Endothelial cell of umbilical vein (primary cell): ENCODE data around the gene UBXN11.

Source experiments
- EZH2 ChIP-seq: IDR thresholded peaks from 2 replicates; pipeline ENCODE4 v1.6.1; 2012; ENCODE audit warnings: borderline replicate concordance, low read depth, mild to moderate bottlenecking, moderate library complexity, low read length, inconsistent platforms; ENCODE audit not compliant: severe bottlenecking
- FOS ChIP-seq: IDR thresholded peaks from 2 replicates; pipeline ENCODE4 v1.6.1; 2011; ENCODE audit warnings: mild to moderate bottlenecking, low read length, moderate library complexity, borderline replicate concordance; ENCODE audit not compliant: insufficient read depth
- POLR2AphosphoS5 ChIP-seq: IDR thresholded peaks from 2 replicates; pipeline ENCODE4 v1.6.1; 2012; ENCODE audit warnings: low read depth, mild to moderate bottlenecking, control low read depth, low read length, moderate library complexity; ENCODE audit not compliant: insufficient read depth
- TF ChIP-seq, protein P1 (sequence below), 2 donors: IDR thresholded peaks; 1 replicate in 1 of 2; 2 replicates in 1 of 2; pipeline ENCODE4 v1.5.1; 2011; ENCODE audit warnings: low read length in 2 of 2, mild to moderate bottlenecking in 2 of 2, moderate library complexity in 2 of 2, control low read depth in 1 of 2, inconsistent platforms in 1 of 2, low read depth in 1 of 2; ENCODE audit not compliant: insufficient read depth in 1 of 2; ENCODE audit errors: extremely low read depth in 1 of 2
- TF ChIP-seq, protein P2 (sequence below): IDR thresholded peaks from 2 replicates; pipeline ENCODE4 v1.6.1; 2011; ENCODE audit not compliant: insufficient read depth, insufficient read length

DNA sequence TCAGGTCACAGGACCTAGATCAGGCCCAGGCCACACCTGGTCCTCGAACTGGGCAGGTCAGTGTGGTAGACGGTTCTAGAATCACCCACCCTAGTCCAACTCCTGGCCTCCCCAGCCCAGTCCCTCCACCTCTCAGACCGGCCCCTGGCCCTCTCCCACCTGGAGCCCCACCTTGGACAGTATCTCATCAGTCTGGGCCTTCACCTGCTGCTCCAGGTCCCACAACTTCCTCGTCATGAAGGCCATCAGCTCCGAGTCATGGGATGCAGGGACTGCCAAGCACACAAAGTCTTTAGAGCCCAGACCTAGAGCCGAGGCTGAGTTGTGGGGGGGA lies 8.7 kb downstream of the UBXN11 start:
- TF ChIP-seq, protein P1, sequence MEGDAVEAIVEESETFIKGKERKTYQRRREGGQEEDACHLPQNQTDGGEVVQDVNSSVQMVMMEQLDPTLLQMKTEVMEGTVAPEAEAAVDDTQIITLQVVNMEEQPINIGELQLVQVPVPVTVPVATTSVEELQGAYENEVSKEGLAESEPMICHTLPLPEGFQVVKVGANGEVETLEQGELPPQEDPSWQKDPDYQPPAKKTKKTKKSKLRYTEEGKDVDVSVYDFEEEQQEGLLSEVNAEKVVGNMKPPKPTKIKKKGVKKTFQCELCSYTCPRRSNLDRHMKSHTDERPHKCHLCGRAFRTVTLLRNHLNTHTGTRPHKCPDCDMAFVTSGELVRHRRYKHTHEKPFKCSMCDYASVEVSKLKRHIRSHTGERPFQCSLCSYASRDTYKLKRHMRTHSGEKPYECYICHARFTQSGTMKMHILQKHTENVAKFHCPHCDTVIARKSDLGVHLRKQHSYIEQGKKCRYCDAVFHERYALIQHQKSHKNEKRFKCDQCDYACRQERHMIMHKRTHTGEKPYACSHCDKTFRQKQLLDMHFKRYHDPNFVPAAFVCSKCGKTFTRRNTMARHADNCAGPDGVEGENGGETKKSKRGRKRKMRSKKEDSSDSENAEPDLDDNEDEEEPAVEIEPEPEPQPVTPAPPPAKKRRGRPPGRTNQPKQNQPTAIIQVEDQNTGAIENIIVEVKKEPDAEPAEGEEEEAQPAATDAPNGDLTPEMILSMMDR (IDR thresholded peaks at IDR 0.05; ENCODE audit: extremely low read depth in 1 of 2, insufficient read depth in 1 of 2, low read depth in 1 of 2, low read length in 2 of 2), result no peak
- TF ChIP-seq EZH2, result no peak
- TF ChIP-seq POLR2AphosphoS5, result no peak
- TF ChIP-seq FOS, result no peak
- TF ChIP-seq, protein P2, sequence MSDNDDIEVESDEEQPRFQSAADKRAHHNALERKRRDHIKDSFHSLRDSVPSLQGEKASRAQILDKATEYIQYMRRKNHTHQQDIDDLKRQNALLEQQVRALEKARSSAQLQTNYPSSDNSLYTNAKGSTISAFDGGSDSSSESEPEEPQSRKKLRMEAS, result no peak
